ENCODE results near the gene GALNT10.

GALNT10 gene

GRCh38 chr5:154275566-154275965 lies 85.0 kb downstream of the GALNT10 start:
- no peak for TF ChIP-seq CTCF (IDR thresholded peaks at IDR 0.05; ENCODE audit: control extremely low read depth, extremely low read depth, low read depth, missing control alignments)
- CTCF ChIA-PET: interaction anchor here (0.8 to 4.1 kb wide), 6 partner anchors 9 to 203 kb away, joined by 3 to 16 read pairs (median 6); no protein-coding TSS in a partner anchor

GRCh38 chr5:154276261-154276972 lies 85.9 kb downstream of the GALNT10 start:
- TF ChIP-seq CTCF (IDR thresholded peaks at IDR 0.05; ENCODE audit: control extremely low read depth, extremely low read depth, low read depth, missing control alignments): no peak
- ChIA-PET POLR2A (no interaction called here), CTCF (interaction anchor here (0.8 to 1.6 kb wide), 4 partner anchors 14 to 204 kb away, joined by 3 to 4 read pairs (median 4); no protein-coding TSS in a partner anchor)
- DNase-seq (ENCODE audit: extremely low spot score): no peak

More at GRCh38 chr5:154275566-154275965, 85.0 kb downstream of the GALNT10 start:
- no peak for DNase-seq (ENCODE audit: extremely low spot score)
- POLR2A ChIA-PET: no interaction called here

GRCh38 chr5:154276973-154277331 lies 86.4 kb downstream of the GALNT10 start:
- no peak for TF ChIP-seq CTCF (IDR thresholded peaks at IDR 0.05; ENCODE audit: control extremely low read depth, extremely low read depth, low read depth, missing control alignments)
- POLR2A ChIA-PET: no interaction called here
- CTCF ChIA-PET: interaction anchor here (1.4 to 1.7 kb wide), 3 partner anchors 12 to 23 kb away, joined by 3 to 5 read pairs (median 4); no protein-coding TSS in a partner anchor
- DNase-seq (ENCODE audit: extremely low spot score): no peak

- POLR2A ChIA-PET: no interaction called here
- TF ChIP-seq CTCF (IDR thresholded peaks at IDR 0.05; ENCODE audit: control extremely low read depth, extremely low read depth, low read depth, missing control alignments): no peak
- CTCF ChIA-PET: interaction anchor here (1.4 to 1.7 kb wide), 3 partner anchors 11 to 24 kb away, joined by 3 to 5 read pairs (median 4); no protein-coding TSS in a partner anchor
- no peak for DNase-seq (ENCODE audit: extremely low spot score)
Observed at GRCh38 chr5:154277499-154277898, 87.0 kb downstream of the GALNT10 start.

- no peak for DNase-seq (ENCODE audit: extremely low spot score)
- TF ChIP-seq CTCF (IDR thresholded peaks at IDR 0.05; ENCODE audit: control extremely low read depth, extremely low read depth, low read depth, missing control alignments): no peak
- CTCF ChIA-PET: interaction anchor here (1.7 kb wide), 1 partner anchor 10 kb away, joined by 5 read pairs; no protein-coding TSS in a partner anchor
- POLR2A ChIA-PET: no interaction called here
Observed at GRCh38 chr5:154278186-154278585, 87.7 kb downstream of the GALNT10 start.

- ChIA-PET POLR2A (no interaction called here), CTCF (interaction anchor here (1.2 kb wide), 1 partner anchor 126 kb away, joined by 4 read pairs; no protein-coding TSS in a partner anchor)
- no peak for TF ChIP-seq CTCF (IDR thresholded peaks at IDR 0.05; ENCODE audit: control extremely low read depth, extremely low read depth, low read depth, missing control alignments)
- DNase-seq (ENCODE audit: extremely low spot score): no peak
Observed at GRCh38 chr5:154278908-154279307, 88.4 kb downstream of the GALNT10 start.
